K562 (cell line): ENCODE data around the gene PSMB7. TPM values are rescaled to one million over a fixed set of nuclear protein-coding genes. Genes with fewer than 3 reads are reported as not detected.

Source experiments
- ATAC-seq: fragments of 200-7000 bp; cut with Tn5 transposase; 3 replicates; pipeline ENCODE4 v1.9.1; 2020; ENCODE audit warnings: moderate library complexity
- BruUV-seq: library from RNA; stranded (reverse); fragments of 400-500 nt; replicated peaks from 2 replicates; lab custom pipeline; 2021; lab: Mats Ljungman, UMichigan
- CTCF ChIA-PET: fragments of 300-600 bp; formaldehyde crosslinking; extraction: SDS; loops from one replicate; lab custom pipeline; 2021; ENCODE audit warnings: low intra/inter-chr PET ratio; lab: Yijun Ruan, JAX
- POLR2A ChIA-PET: fragments of 300-600, 350-650 bp; sonication (Branson Sonifier 250); formaldehyde crosslinking; extraction: SDS; loops from one replicate; lab custom pipeline; 2021; ENCODE audit warnings: antibody characterized with exemption, inconsistent platforms; lab: Yijun Ruan, JAX
- DNase-seq, 4 experiments: peaks; one replicate each; pipeline versions ENCODE4 v3.0.0 to v3.0.0-alpha.2; 2011 to 2018; ENCODE audit warnings: low spot score in 3 of 4, mixed read lengths in 3 of 4; ENCODE audit errors: extremely low read depth in 1 of 4
- FAIRE-seq: peaks from 2 replicates; lab custom pipeline; 2011; peaks lifted over from hg19 to GRCh38; lab: Jason Lieb, UNC
- H2AFZ ChIP-seq: 2 replicates; pipeline ENCODE4 v1.6.0; 2011; ENCODE audit warnings: low read depth, low read length, control low read depth, inconsistent platforms
- H3K27ac ChIP-seq: fragments of 200-600 bp; 3 replicates; pipeline ENCODE4 v1.8.0; 2011; ENCODE audit warnings: low read depth, mild to moderate bottlenecking, control low read depth, inconsistent platforms, low read length, moderate library complexity, mixed read lengths; ENCODE audit errors: extremely low read depth
- H3K27me3 ChIP-seq, 2 experiments: fragments of 300-600 bp in 1 of 2; 2 replicates in 1 of 2; 3 replicates in 1 of 2; pipeline versions ENCODE4 v1.6.0 to v1.8.0; 2011; ENCODE audit warnings: inconsistent platforms in 2 of 2, low read length in 2 of 2, mild to moderate bottlenecking in 1 of 2, mixed read lengths in 1 of 2, moderate library complexity in 1 of 2; ENCODE audit not compliant: control insufficient read depth in 2 of 2, insufficient read depth in 2 of 2
- H3K36me3 ChIP-seq: fragments of 300-600 bp; 3 replicates; pipeline ENCODE4 v1.8.0; 2011; ENCODE audit warnings: mild to moderate bottlenecking, low read length, inconsistent platforms; ENCODE audit not compliant: control insufficient read depth, insufficient read depth
- H3K4me1 ChIP-seq, 2 experiments: fragments of 200-600 bp in 1 of 2; replicated peaks in 1 of 2; 2 replicates in 1 of 2; 3 replicates in 1 of 2; pipeline versions ENCODE4 v1.5.1 to v1.8.0; 2011; ENCODE audit warnings: inconsistent platforms in 2 of 2, low read length in 2 of 2, mild to moderate bottlenecking in 1 of 2, mixed read lengths in 1 of 2, moderate library complexity in 1 of 2; ENCODE audit not compliant: control insufficient read depth in 2 of 2, insufficient read depth in 2 of 2
- H3K4me2 ChIP-seq: 2 replicates; pipeline ENCODE4 v1.6.1; 2011; ENCODE audit warnings: low read length, control low read depth, inconsistent platforms, mixed read lengths; ENCODE audit not compliant: insufficient read depth
- H3K4me3 ChIP-seq: fragments of 200-600 bp; sonication (generic), shearing (Covaris generic); 2 replicates; pipeline ENCODE4 v1.5.1; 2016; ENCODE audit warnings: control low read depth, inconsistent platforms
- H3K79me2 ChIP-seq: fragments of 200-600 bp; 3 replicates; pipeline ENCODE4 v1.8.0; 2011; ENCODE audit warnings: low read length, inconsistent platforms; ENCODE audit not compliant: control insufficient read depth, insufficient read depth
- H3K9ac ChIP-seq, 2 experiments: 2 replicates each; pipeline versions ENCODE4 v1.6.0 to v1.6.1; 2011; ENCODE audit warnings: low read depth in 2 of 2, low read length in 2 of 2, control low read depth in 1 of 2, inconsistent platforms in 1 of 2, mild to moderate bottlenecking in 1 of 2, mixed read lengths in 1 of 2; ENCODE audit not compliant: insufficient read depth in 1 of 2
- H3K9me1 ChIP-seq: one replicate; pipeline ENCODE4 v1.6.0; 2011; ENCODE audit warnings: inconsistent platforms, mild to moderate bottlenecking, low read length, moderate library complexity; ENCODE audit not compliant: control insufficient read depth, insufficient read depth
- H3K9me3 ChIP-seq: replicated peaks from 2 replicates; pipeline ENCODE4 v1.5.1; 2011; ENCODE audit warnings: low read depth, low read length, inconsistent platforms; ENCODE audit not compliant: control insufficient read depth, insufficient read depth
- H4K20me1 ChIP-seq: replicated peaks from 2 replicates; pipeline ENCODE4 v1.6.1; 2011; ENCODE audit warnings: low read length, inconsistent platforms, mixed read lengths; ENCODE audit not compliant: control insufficient read depth, insufficient read depth
- CBFB ChIP-seq: sonication (generic); formaldehyde crosslinking; IDR thresholded peaks from 2 replicates; pipeline ENCODE4 v1.4.0; 2020; ENCODE audit warnings: mild to moderate bottlenecking, missing genetic modification reagents
- CGGBP1 ChIP-seq: fragments of 250-450 bp; sonication (Bioruptor Pico); IDR thresholded peaks from 2 replicates; pipeline ENCODE4 v1.9.0; 2021; ENCODE audit warnings: mild to moderate bottlenecking
- CHD4 ChIP-seq: fragments of 200-600 bp; sonication (generic); IDR thresholded peaks from 3 replicates; pipeline ENCODE4 v1.6.1; 2012; ENCODE audit warnings: low read depth, mild to moderate bottlenecking, mixed read lengths, low read length, inconsistent platforms; ENCODE audit not compliant: insufficient read depth, insufficient replicate concordance, poor library complexity, severe bottlenecking
- CTCFL ChIP-seq: IDR thresholded peaks from 2 replicates; pipeline ENCODE4 v1.6.1; 2011; ENCODE audit warnings: borderline replicate concordance, low read depth, mild to moderate bottlenecking, moderate library complexity, low read length; ENCODE audit not compliant: insufficient read depth, poor library complexity, severe bottlenecking
- E2F5 ChIP-seq: sonication (generic); formaldehyde crosslinking; IDR thresholded peaks from 2 replicates; pipeline ENCODE4 v1.8.0; 2022; ENCODE audit warnings: mild to moderate bottlenecking, missing genetic modification reagents
- PHTF2 ChIP-seq: fragments of 250-450 bp; sonication (Bioruptor Pico); IDR thresholded peaks from 2 replicates; pipeline ENCODE4 v1.5.0; 2021; ENCODE audit warnings: mild to moderate bottlenecking
- SETDB1 ChIP-seq: IDR thresholded peaks from one replicate; pipeline ENCODE4 v1.6.1; 2012; ENCODE audit warnings: low read length, control low read depth, inconsistent platforms
- THAP12 ChIP-seq: fragments of 250-450 bp; sonication (Bioruptor Pico); IDR thresholded peaks from 2 replicates; pipeline ENCODE4 v1.9.0; 2021; ENCODE audit warnings: mild to moderate bottlenecking, inconsistent platforms
- TSHZ1 ChIP-seq: fragments of 250-450 bp; sonication (Bioruptor Pico); IDR thresholded peaks from 2 replicates; pipeline ENCODE4 v1.4.0; 2020; ENCODE audit warnings: mild to moderate bottlenecking, moderate library complexity
- ZNF174 ChIP-seq: fragments of 250-450 bp; sonication (Bioruptor Pico); IDR thresholded peaks from 2 replicates; pipeline ENCODE4 v1.4.0; 2020; ENCODE audit warnings: mild to moderate bottlenecking
- ZNF280B ChIP-seq: fragments of 250-450 bp; sonication (Bioruptor Pico); IDR thresholded peaks from 2 replicates; pipeline ENCODE4 v1.5.1; 2021; ENCODE audit warnings: mild to moderate bottlenecking
- WGBS: fragments of 100-300 bp; shearing (Covaris generic); methylation state at CpG from one replicate; pipeline ENCODE4 v1.1.6; 2016; ENCODE audit warnings: low coverage, mixed read lengths; ENCODE audit not compliant: insufficient coverage; ENCODE audit errors: missing lambda C conversion rate; 5-methylcytosine and 5-hydroxymethylcytosine counted together
- in situ Hi-C: fragments of 300-500 bp; cut with MboI; formaldehyde crosslinking; loops from 4 replicates; pipeline ENCODE4 v1.15.0; 2018; ENCODE audit warnings: inconsistent platforms, mixed read lengths
- intact Hi-C: fragments of 100-400 bp; cut with micrococcal nuclease; formaldehyde crosslinking; loops from 2 replicates; pipeline ENCODE4 v1.14.2; 2022
- polyA plus RNA-seq, 8 experiments: library from polyadenylated mRNA; depleted of rRNA in 4 of 8; stranded (reverse) in 5 of 8; unstranded in 3 of 8; fragments of >200 nt; fragmentation: Nextera tagmentation in 2 of 8; fragmentation: Illumina TruSeq in 1 of 8; extraction: Ambion mirVana in 2 of 8; extraction: Trizol in 1 of 8; gene quantifications; 2 replicates each; pipeline versions ENCODE4 v1.2.1 to v1.2.3, GENCODE V29; 2011 to 2014; ENCODE audit warnings: inconsistent platforms in 1 of 8, missing spikeins in 1 of 8
- total RNA-seq, 7 experiments: library from RNA; depleted of rRNA in 6 of 7; stranded (reverse); fragments of >200 nt in 6 of 7; fragmentation: Illumina TruSeq in 2 of 7; extraction: Trizol in 2 of 7; gene quantifications; 2 replicates each; pipeline versions ENCODE4 v1.2.1 to v1.2.3, GENCODE V29; 2011 to 2021; ENCODE audit warnings: low replicate concordance in 1 of 7

PSMB7 gene
- total and polyA plus RNA-seq, 9 of the 15 experiments (the other 6 are each of a cell fraction or from before 2014, with no cell fraction given), result 321 to 978 (median 407) TPM

- no peak for DNase-seq
- no peaks in the 10 kb centered on the region for H3K9me1 ChIP-seq
- peaks cover 4% of the 10 kb centered on the region for H3K9me3 ChIP-seq
- no peak overlapping the region for H3K4me3 ChIP-seq
- no peak overlapping the region for H3K4me2 ChIP-seq
- in situ Hi-C loops (no loop called here), intact Hi-C loops (no loop called here)
- FAIRE-seq, result no peak
- WGBS, result 81% methylated on average over 4 of the region's 4 CpGs
- no peak overlapping the region for H3K27ac ChIP-seq
- H3K9ac ChIP-seq, result no peak overlapping the region
- TF ChIP-seq CTCFL (no peak), ZNF280B (no peak), SETDB1 (no peak), TSHZ1 (CRISPR knock-in tag) (no peak), E2F5 (CRISPR knock-in tag) (no peak), CGGBP1 (CRISPR knock-in tag) (no peak), PHTF2 (no peak), CHD4 (no peak), THAP12 (no peak), CBFB (no peak), ZNF174 (no peak)
- BruUV-seq, result no TSS peak
- peaks cover 0 to 7% of the 10 kb centered on the region in 2 experiments; a peak in 3 of 5 replicates for H3K4me1 ChIP-seq
- ATAC-seq, result no peak
- CTCF ChIA-PET, result no interaction called here
- peaks cover 36% of the 10 kb centered on the region for H3K36me3 ChIP-seq
- no peak overlapping the region for H2AFZ ChIP-seq
- H3K27me3 ChIP-seq, result no peaks in the 10 kb centered on the region
- H4K20me1 ChIP-seq, result peaks cover 9% of the 10 kb centered on the region; the same call in 1 of the 2 replicates
- peaks cover 97% of the 10 kb centered on the region for H3K79me2 ChIP-seq
- POLR2A ChIA-PET, result interaction anchor here (0.9 kb wide), 1 partner anchor 26 kb away, joined by 3 read pairs; no protein-coding TSS in a partner anchor
These were observed 41.9 kb downstream of the PSMB7 start for GRCh38 chr9:124373386-124373785.
